Neural cell (in vitro differentiated cells): Measurements from ENCODE around the gene FGF1.

Experiments
- EP300 ChIP-seq: fragments of 450-650 bp; conservative IDR thresholded peaks from 2 replicates; pipeline ENCODE4 v1.6.1; 2014; ENCODE audit warnings: antibody characterized with exemption, mild to moderate bottlenecking, moderate library complexity; ENCODE audit not compliant: poor library complexity, severe bottlenecking
- EZH2 ChIP-seq: fragments of 200-600, 300-800 bp; shearing (Covaris generic), sonication (generic); IDR thresholded peaks from 2 replicates; pipeline ENCODE4 v1.6.1; 2014; ENCODE audit warnings: antibody characterized with exemption, low read length, borderline replicate concordance, mild to moderate bottlenecking; ENCODE audit not compliant: insufficient read depth, poor library complexity, severe bottlenecking
- POLR2AphosphoS5 ChIP-seq: IDR thresholded peaks from 2 replicates; pipeline ENCODE4 v1.6.1; 2012
- RAD21 ChIP-seq: fragments of 450-650 bp; conservative IDR thresholded peaks from 2 replicates; pipeline ENCODE4 v1.6.1; 2014; ENCODE audit warnings: antibody characterized with exemption, mild to moderate bottlenecking, moderate library complexity
- TF ChIP-seq, protein P1 (sequence below): fragments of 450-650 bp; IDR thresholded peaks from 2 replicates; pipeline ENCODE4 v1.5.1; 2014; ENCODE audit warnings: antibody characterized with exemption, mild to moderate bottlenecking, moderate library complexity; ENCODE audit not compliant: poor library complexity, severe bottlenecking

DNA sequence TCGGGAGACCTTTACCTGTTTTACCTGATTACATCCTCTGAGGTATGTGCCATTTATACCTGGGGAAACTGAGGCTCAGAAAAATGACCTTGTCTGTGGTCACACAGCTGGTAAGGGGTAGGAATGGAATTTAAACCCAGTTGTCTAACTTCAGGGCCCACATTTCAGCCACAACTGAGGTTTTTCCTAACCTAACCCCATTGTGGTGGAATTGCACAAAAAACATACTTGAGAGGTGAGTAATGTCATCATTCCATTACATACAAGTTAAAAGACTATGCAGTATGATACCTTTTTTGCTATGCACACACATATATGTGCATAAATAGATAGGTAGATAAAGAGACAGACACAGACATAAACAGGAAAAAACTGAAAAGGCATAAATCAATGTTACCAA is 14.1 kb downstream of the FGF1 start:
- TF ChIP-seq, protein P1, sequence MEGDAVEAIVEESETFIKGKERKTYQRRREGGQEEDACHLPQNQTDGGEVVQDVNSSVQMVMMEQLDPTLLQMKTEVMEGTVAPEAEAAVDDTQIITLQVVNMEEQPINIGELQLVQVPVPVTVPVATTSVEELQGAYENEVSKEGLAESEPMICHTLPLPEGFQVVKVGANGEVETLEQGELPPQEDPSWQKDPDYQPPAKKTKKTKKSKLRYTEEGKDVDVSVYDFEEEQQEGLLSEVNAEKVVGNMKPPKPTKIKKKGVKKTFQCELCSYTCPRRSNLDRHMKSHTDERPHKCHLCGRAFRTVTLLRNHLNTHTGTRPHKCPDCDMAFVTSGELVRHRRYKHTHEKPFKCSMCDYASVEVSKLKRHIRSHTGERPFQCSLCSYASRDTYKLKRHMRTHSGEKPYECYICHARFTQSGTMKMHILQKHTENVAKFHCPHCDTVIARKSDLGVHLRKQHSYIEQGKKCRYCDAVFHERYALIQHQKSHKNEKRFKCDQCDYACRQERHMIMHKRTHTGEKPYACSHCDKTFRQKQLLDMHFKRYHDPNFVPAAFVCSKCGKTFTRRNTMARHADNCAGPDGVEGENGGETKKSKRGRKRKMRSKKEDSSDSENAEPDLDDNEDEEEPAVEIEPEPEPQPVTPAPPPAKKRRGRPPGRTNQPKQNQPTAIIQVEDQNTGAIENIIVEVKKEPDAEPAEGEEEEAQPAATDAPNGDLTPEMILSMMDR, result no peak
- no peak for TF ChIP-seq EZH2
- no peak for TF ChIP-seq POLR2AphosphoS5
- no peak for TF ChIP-seq RAD21
- no peak for TF ChIP-seq EP300
